Measurements from ENCODE around the gene CHEK2. TPM values are rescaled to one million over a fixed set of nuclear protein-coding genes. Genes with fewer than 3 reads are reported as not detected.

The CHEK2 gene
- total RNA-seq, 1 donor = 13.4 TPM

- no peak for TF ChIP-seq CTCF (IDR thresholded peaks at IDR 0.05; ENCODE audit: extremely low read depth, low read depth, low read length)
- Histone ChIP-seq H3K4me3 (ENCODE audit: insufficient read depth, low read length) (peak overlapping the region; percentile 98), H4K20me1 (ENCODE audit: insufficient read depth, low read length) (peaks cover 9% of the 10 kb centered on the region), H3K9me3 (ENCODE audit: low read depth, low read length) (no peaks in the 10 kb centered on the region), H2AFZ (ENCODE audit: low read length) (peak overlapping the region; percentile 72), H3K4me1 (ENCODE audit: insufficient read depth, low read length) (peaks cover 9% of the 10 kb centered on the region), H3K36me3 (ENCODE audit: insufficient read depth, low read length) (peaks cover 24% of the 10 kb centered on the region), H3K79me2 (ENCODE audit: insufficient read depth, low read length) (peaks cover 53% of the 10 kb centered on the region), H3K4me2 (ENCODE audit: insufficient read depth, low read length) (peak overlapping the region; percentile 86), H3K27me3 (ENCODE audit: insufficient read depth, low read length) (no peaks in the 10 kb centered on the region), H3K27ac (ENCODE audit: low read depth, low read length) (peak overlapping the region; percentile 83)
- DNase-seq (ENCODE audit: insufficient read length, low spot score, missing footprints) = peak; percentile 93
Measured at GRCh38 chr22:28773461-28773867, 31.8 kb upstream of the CHEK2 start.

GRCh38 chr22:28772633-28773460, 31.2 kb upstream of the CHEK2 start, which contains the start of gene CCDC117:
Gene CCDC117 (plus strand): TSS chr22:28772695. CDS start chr22:28772850, 155 bp downstream.
- DNase-seq (ENCODE audit: insufficient read length, low spot score, missing footprints) = peak; percentile 99
- no peaks in the 10 kb centered on the region for H3K27me3 ChIP-seq (ENCODE audit: insufficient read depth, low read length)
- no peak for TF ChIP-seq CTCF (IDR thresholded peaks at IDR 0.05; ENCODE audit: extremely low read depth, low read depth, low read length)
- H2AFZ ChIP-seq (ENCODE audit: low read length) = peak within 1 kb of the TSS; percentile 88
- H3K79me2 ChIP-seq (ENCODE audit: insufficient read depth, low read length) = peaks cover 47% of the 10 kb centered on the region
- peak within 1 kb of the TSS; percentile 86 for H3K4me2 ChIP-seq (ENCODE audit: insufficient read depth, low read length)
- no peaks in the 10 kb centered on the region for H3K9me3 ChIP-seq (ENCODE audit: low read depth, low read length)
- peak within 1 kb of the TSS; percentile 98 for H3K4me3 ChIP-seq (ENCODE audit: insufficient read depth, low read length)
- peaks cover 20% of the 10 kb centered on the region for H3K36me3 ChIP-seq (ENCODE audit: insufficient read depth, low read length)
- peak within 1 kb of the TSS; percentile 83 for H3K27ac ChIP-seq (ENCODE audit: low read depth, low read length)
- H4K20me1 ChIP-seq (ENCODE audit: insufficient read depth, low read length) = peaks cover 9% of the 10 kb centered on the region
- H3K4me1 ChIP-seq (ENCODE audit: insufficient read depth, low read length) = peaks cover 9% of the 10 kb centered on the region

GRCh38 chr22:28771195-28771791, 29.7 kb upstream of the CHEK2 start:
- Histone ChIP-seq H3K36me3 (ENCODE audit: insufficient read depth, low read length) (peaks cover 9% of the 10 kb centered on the region), H3K27me3 (ENCODE audit: insufficient read depth, low read length) (peaks cover 3% of the 10 kb centered on the region), H3K79me2 (ENCODE audit: insufficient read depth, low read length) (peaks cover 32% of the 10 kb centered on the region), H3K4me2 (ENCODE audit: insufficient read depth, low read length) (no peak overlapping the region), H3K4me1 (ENCODE audit: insufficient read depth, low read length) (peaks cover 9% of the 10 kb centered on the region), H2AFZ (ENCODE audit: low read length) (peak overlapping the region; percentile 73), H3K4me3 (ENCODE audit: insufficient read depth, low read length) (no peak overlapping the region), H3K27ac (ENCODE audit: low read depth, low read length) (no peak overlapping the region), H3K9me3 (ENCODE audit: low read depth, low read length) (no peaks in the 10 kb centered on the region), H4K20me1 (ENCODE audit: insufficient read depth, low read length) (peaks cover 9% of the 10 kb centered on the region)
- DNase-seq (ENCODE audit: insufficient read length, low spot score, missing footprints) = no peak
- TF ChIP-seq CTCF (IDR thresholded peaks at IDR 0.05; ENCODE audit: extremely low read depth, low read depth, low read length) = no peak

All from osteoblast (primary cell).